Measurements from ENCODE around the gene KIAA1755. TPM values are rescaled to one million over a fixed set of nuclear protein-coding genes. Genes with fewer than 3 reads are reported as not detected.

The KIAA1755 gene
- total RNA-seq, 1 donor from 2014 or later = 15.2 TPM

- intact Hi-C loops (cut with DNase I) = loop anchor here (1.0 kb wide), 1 partner anchor 10 kb away; no protein-coding TSS in a partner anchor
- Histone ChIP-seq H3K36me3 (no peaks in the 10 kb centered on the region), H3K27me3 (no peaks in the 10 kb centered on the region), H3K9me3 (no peaks in the 10 kb centered on the region), H3K4me3 (peak overlapping the region; percentile 49 to 69), H3K27ac (peak overlapping the region; percentile 92 to 93), H3K4me1 (peaks cover 4 to 21% of the 10 kb centered on the region in 2 donors)
- DNase-seq (ENCODE audit: low spot score in 2 of 2) = no peak
- TF ChIP-seq CTCF (IDR thresholded peaks at IDR 0.05) = no peak
These were observed 534 bp downstream of the KIAA1755 start for GRCh38 chr20:38260025-38260377.

DNA sequence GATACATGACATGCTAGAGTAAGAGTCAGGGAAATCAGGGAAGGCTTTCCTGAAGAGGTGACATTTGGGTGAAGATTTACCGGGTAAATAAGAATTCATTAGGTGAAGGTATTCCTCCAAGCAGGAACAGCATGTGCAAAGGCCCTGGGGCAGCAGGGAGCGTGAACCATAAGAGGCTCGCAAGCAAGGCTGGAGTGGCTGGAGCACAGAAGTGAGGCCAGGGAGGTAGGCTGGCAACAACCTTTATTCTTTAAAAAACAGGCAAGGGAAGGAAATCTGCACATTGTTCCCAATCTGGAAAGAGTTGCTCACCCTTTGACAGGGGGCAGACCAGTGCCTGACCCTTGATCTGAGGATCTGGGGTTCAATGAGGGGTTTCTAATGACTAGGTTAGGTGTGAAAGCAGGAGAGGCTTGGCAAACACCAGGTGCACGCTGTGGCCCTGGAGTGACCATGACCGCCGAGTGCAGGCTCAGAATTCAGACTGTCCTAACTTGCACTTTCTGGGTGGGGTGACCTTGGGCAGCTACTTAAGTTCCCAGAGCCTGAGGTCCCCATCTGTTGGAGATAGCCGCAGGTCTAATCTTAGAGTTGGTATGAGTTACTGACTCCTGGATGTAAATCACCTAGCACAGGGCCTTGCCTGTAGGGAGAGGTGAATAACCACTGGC is 1.9 kb downstream of the KIAA1755 start:
- intact Hi-C loops (cut with DNase I) = loop anchor here (10.0 kb wide), 1 partner anchor 486 kb away; the partner anchor contains the start of gene ACTR5
- Histone ChIP-seq H3K4me3 (peak overlapping the region in 1 of 2 donors; percentile 0), H3K9me3 (no peaks in the 10 kb centered on the region), H3K27ac (peak overlapping the region; percentile 84 to 93), H3K27me3 (no peaks in the 10 kb centered on the region), H3K36me3 (no peaks in the 10 kb centered on the region), H3K4me1 (peaks cover 7 to 30% of the 10 kb centered on the region in 2 donors)
- DNase-seq (ENCODE audit: low spot score in 2 of 2) = peak in 1 of 2 donors; percentile 57
- TF ChIP-seq CTCF (IDR thresholded peaks at IDR 0.05) = no peak

DNA sequence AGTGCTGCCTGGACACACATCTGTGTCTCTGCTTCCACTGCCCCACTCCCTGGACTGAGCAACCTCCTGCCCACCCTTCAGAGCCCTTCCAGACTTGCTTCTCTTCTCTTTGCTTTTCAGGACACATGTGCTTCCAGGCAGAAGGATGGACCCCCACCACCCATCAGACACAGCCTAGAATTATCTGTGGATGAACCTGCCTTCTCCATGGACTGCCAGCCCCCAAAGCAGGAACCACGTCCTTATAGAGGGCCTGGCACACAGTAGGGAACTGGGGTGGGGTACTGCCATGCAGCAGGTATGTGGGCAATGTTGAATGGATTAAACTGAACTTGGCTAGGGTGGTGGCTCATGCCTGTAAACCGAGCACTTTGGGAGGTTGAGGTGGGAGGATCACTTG is 3.6 kb downstream of the KIAA1755 start:
- Histone ChIP-seq H3K4me3 (no peak overlapping the region), H3K36me3 (no peaks in the 10 kb centered on the region), H3K9me3 (no peaks in the 10 kb centered on the region), H3K4me1 (peaks cover 7 to 43% of the 10 kb centered on the region in 2 donors), H3K27me3 (no peaks in the 10 kb centered on the region), H3K27ac (peak overlapping the region; percentile 84 to 93)
- TF ChIP-seq CTCF (IDR thresholded peaks at IDR 0.05) = no peak
- intact Hi-C loops (cut with DNase I) = loop anchor here (10.0 kb wide), 1 partner anchor 488 kb away; the partner anchor contains the start of gene ACTR5
- DNase-seq (ENCODE audit: low spot score in 2 of 2) = peak in 1 of 2 donors; percentile 46

GRCh38 chr20:38256021-38256420 is 4.5 kb downstream of the KIAA1755 start:
- DNase-seq (ENCODE audit: low spot score in 2 of 2) = peak in 1 of 2 donors; percentile 54
- H3K9me3 ChIP-seq = no peaks in the 10 kb centered on the region
- H3K27ac ChIP-seq = peak overlapping the region; percentile 84 to 93
- no peak for TF ChIP-seq CTCF (IDR thresholded peaks at IDR 0.05)
- peaks cover 7 to 49% of the 10 kb centered on the region in 2 donors for H3K4me1 ChIP-seq
- H3K27me3 ChIP-seq = no peaks in the 10 kb centered on the region
- intact Hi-C loops (cut with DNase I) = loop anchor here (10.0 kb wide), 1 partner anchor 489 kb away; the partner anchor contains the start of gene ACTR5
- H3K36me3 ChIP-seq = no peaks in the 10 kb centered on the region
- no peak overlapping the region for H3K4me3 ChIP-seq

DNA sequence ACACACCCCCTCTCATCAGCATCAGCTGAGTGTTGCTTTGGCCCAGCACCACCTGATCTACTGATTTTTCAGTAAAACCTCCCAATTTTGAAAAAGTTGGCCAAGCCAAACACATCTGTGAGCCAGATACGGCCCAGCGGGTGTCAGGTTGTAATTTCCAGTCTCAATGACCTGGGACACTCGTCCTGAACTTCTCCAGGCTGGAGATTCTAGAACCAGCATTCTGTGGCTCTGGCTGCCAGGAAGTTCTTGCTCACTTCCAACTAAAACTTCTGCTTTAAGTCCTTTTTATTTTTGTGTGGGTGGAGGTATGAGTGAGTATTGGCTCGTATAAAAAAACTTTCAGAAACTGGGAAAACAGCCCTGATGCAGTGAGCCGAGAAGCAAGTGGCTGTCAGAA is 5.1 kb downstream of the KIAA1755 start:
- H3K27me3 ChIP-seq = no peaks in the 10 kb centered on the region
- peak in 1 of 2 donors; percentile 78 for DNase-seq (ENCODE audit: low spot score in 2 of 2)

More for the DNA sequence above, 5.1 kb downstream of the KIAA1755 start:
- H3K9me3 ChIP-seq = no peaks in the 10 kb centered on the region
- H3K4me3 ChIP-seq = no peak overlapping the region
- no peak for TF ChIP-seq CTCF (IDR thresholded peaks at IDR 0.05)
- peaks cover 7 to 46% of the 10 kb centered on the region in 2 donors for H3K4me1 ChIP-seq
- intact Hi-C loops (cut with DNase I) = loop anchor here (2.0 to 10.0 kb wide), 2 partner anchors 15 to 489 kb away; partner anchors contain the start of gene ACTR5
- no peaks in the 10 kb centered on the region for H3K36me3 ChIP-seq
- H3K27ac ChIP-seq = peak overlapping the region; percentile 84 to 93

All from ascending aorta (tissue), 2 donors.